ENCODE data around the gene CLEC9A.

The CLEC9A gene

DNA sequence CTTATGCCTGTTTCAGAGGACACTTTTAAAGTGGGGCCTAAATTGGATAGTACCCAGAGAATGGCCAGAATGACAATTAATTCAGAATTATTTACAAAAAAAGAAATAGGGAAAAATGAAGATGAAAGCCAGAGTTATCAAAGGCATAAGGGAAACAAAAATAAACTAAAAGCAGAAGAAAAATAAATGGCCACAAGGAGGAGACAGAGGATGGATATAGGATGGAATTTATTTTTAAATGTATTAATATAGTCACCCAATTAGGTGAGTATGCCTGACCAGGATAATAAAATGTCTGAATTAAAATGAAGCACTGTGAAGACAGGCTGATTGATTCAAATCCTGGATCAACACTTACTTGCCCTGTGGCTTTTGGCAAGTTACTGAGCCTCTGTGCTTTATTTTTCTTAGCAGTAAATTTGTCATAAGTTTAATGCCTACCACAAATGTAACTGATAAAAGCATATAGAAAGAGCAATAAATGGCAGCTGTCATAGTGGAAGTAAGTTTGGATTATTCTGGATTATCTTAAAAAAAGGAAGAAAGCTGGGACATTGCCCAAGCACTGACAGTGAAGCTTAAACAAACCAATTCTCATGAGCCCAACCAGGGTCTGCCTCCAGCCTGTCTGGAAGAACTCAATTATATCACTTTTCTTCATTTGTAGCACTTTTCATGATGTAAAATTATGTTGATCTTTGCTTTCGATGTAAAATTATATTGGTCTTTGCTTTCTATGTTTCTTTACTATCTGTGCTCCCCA is 3.5 kb downstream of the CLEC9A start:
- TF ChIP-seq, protein P1, sequence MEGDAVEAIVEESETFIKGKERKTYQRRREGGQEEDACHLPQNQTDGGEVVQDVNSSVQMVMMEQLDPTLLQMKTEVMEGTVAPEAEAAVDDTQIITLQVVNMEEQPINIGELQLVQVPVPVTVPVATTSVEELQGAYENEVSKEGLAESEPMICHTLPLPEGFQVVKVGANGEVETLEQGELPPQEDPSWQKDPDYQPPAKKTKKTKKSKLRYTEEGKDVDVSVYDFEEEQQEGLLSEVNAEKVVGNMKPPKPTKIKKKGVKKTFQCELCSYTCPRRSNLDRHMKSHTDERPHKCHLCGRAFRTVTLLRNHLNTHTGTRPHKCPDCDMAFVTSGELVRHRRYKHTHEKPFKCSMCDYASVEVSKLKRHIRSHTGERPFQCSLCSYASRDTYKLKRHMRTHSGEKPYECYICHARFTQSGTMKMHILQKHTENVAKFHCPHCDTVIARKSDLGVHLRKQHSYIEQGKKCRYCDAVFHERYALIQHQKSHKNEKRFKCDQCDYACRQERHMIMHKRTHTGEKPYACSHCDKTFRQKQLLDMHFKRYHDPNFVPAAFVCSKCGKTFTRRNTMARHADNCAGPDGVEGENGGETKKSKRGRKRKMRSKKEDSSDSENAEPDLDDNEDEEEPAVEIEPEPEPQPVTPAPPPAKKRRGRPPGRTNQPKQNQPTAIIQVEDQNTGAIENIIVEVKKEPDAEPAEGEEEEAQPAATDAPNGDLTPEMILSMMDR (IDR thresholded peaks at IDR 0.05) = peak; percentile 68

DNA sequence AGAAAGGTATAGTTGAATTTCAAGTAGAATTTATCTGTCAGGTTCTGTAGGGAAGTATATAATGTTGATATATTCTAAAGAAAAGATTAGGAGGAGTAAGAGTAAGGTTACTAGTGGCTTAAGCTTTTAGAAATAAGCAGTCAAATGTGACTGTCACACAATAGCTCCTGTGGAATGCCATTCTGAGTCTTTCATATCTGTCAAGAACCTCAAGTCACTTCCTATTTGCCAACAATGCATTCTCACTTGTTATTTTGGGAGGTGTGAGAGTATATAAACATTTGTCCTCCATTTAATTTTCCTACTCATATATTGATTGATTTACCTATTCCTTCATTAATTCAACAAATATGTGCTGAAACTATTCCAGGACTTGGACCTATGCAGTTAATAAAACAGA is 11.7 kb downstream of the CLEC9A start:
- TF ChIP-seq, protein P1 (IDR thresholded peaks at IDR 0.05) = no peak

DNA sequence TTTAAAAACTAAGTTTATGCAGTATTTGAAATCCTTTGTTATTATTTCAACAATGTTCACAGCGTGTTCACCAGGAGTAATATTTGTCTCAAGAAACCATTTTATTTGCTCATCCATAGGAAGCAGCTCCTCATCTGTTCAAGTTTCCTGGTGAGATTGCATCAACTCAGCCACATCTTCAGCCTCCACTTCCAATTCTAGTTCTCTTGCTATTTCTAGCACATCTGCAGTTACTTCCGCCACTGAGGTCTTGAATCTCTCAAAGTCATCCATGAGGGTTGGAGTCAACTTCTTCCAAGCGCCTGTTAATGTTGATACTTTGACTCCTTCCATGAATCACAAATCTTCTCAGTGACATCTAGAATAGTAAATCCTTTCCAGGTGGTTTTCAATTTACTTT is 18.0 kb downstream of the CLEC9A start:
- TF ChIP-seq, protein P1 (IDR thresholded peaks at IDR 0.05) = no peak

DNA sequence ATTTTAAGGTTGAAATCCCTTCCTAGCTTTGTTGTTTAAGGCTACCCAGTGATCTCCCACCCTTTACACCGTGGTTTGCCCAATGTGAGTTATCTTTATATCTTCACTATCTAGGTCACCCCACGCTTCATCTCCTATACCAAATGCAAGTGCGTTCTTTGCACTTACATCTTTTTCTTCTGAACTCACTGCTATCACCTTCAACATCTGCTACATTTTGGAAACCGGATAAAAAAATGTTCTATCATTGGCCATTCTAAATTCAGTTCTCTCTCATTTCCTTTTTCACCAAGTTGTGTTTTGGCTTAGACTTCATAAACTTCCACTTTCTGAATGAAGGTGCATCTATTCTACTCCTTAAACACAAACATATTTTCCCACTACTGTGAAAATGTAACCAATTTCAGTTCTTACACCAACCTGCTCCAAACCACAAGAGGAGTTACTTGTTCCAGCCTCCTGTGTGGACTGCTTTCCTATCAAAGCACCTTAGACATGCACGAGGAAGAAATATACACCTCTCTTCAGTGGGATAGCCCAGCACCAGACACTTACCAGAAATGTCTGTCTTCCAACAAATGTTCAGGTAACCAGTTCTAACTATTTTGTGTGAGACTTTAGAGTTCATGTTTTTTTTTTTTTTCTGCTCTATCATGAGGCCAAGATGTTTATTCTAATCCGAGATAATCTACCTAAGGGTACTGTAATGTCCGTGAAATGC is 21.9 kb downstream of the CLEC9A start:
- TF ChIP-seq, protein P1 (IDR thresholded peaks at IDR 0.05) = no peak

DNA sequence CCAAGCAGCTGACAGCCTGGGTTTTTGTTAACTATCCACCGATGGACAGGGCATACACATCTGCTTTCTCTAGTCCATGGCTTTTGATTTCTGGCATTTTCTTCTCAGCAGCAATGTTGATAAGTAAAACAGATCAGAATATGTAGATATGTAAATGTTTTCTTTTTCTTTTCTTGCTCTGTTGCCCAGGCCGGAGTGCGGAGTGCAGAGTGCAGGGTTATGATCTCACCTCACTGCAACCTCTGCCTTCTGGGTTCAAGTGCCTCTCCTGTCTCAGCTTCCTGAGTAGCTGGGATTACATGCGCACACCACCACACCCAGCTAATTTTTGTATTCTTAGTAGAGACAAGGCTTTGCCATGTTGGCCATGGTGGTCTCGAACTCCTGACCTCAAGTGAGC is 27.9 kb downstream of the CLEC9A start:
- TF ChIP-seq, protein P1 (IDR thresholded peaks at IDR 0.05) = no peak

DNA sequence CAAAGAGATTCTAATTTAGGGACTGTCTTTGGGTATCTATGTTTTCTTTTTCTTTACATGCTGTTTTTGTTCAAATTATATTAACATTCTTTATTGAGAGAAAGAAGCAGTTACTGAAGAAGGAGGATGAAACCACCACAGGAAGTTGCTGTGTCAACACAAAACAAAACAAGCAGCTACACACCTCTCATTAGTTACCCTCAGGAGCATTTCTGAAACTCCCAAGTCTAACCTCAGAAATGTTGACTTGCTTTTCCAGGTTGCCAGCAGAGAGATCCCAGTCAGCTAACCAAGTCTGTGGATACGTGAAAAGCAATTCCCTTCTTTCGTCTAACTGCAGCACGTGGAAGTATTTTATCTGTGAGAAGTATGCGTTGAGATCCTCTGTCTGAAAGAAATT is 34.8 kb downstream of the CLEC9A start:
- TF ChIP-seq, protein P1 (IDR thresholded peaks at IDR 0.05) = no peak

DNA sequence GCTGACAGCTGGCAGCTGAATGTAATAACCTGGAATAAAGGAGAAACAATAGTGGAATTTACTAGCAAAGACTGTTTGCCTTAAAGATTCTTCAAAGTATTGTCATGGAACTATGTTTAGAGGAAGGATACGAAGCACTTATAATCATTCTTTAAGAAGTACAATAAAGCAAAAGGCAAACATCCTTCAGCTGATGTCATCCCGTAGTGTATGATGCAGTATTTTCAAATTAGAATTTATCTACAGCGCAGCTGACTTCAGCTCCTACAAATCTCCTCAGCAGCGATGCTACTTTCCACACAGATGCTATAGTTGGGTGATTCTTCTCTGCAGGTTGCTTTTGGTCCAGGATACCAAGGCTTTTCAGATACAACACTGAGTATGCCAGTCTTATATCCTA is 36.8 kb downstream of the CLEC9A start:
- TF ChIP-seq, protein P1 (IDR thresholded peaks at IDR 0.05) = no peak

Data from LNCAP (cell line).